ENCODE results near the gene MOCOS.

- TF ChIP-seq POLR2A (IDR thresholded peaks at IDR 0.05) (no peak), CTCF (IDR thresholded peaks at IDR 0.05) (no peak), POLR2AphosphoS5 (IDR thresholded peaks at IDR 0.05) (no peak)
These were observed 37.6 kb upstream of the MOCOS start for GRCh38 chr18:36149514-36150289.
